Stimulated activated CD8-positive, alpha-beta memory T cell treated with anti-CD3 and anti-CD28 coated beads, Interleukin-15, amount 100 ng/mL, for 24 hours (primary cell): ENCODE results near the gene FAM13B.
A peak's percentile ranks its signal among the peaks of the same experiment; 100 is the strongest.
"Not testable (repeated sequence)": the region's sequence is repeated elsewhere in the genome, so short reads cannot be mapped to it uniquely, and the experiment has no call there.

ENCODE experiments used
- DNase-seq: peaks from one replicate; pipeline ENCODE4 v3.0.0-alpha.2; 2020; ENCODE audit warnings: low read depth

FAM13B gene

DNA sequence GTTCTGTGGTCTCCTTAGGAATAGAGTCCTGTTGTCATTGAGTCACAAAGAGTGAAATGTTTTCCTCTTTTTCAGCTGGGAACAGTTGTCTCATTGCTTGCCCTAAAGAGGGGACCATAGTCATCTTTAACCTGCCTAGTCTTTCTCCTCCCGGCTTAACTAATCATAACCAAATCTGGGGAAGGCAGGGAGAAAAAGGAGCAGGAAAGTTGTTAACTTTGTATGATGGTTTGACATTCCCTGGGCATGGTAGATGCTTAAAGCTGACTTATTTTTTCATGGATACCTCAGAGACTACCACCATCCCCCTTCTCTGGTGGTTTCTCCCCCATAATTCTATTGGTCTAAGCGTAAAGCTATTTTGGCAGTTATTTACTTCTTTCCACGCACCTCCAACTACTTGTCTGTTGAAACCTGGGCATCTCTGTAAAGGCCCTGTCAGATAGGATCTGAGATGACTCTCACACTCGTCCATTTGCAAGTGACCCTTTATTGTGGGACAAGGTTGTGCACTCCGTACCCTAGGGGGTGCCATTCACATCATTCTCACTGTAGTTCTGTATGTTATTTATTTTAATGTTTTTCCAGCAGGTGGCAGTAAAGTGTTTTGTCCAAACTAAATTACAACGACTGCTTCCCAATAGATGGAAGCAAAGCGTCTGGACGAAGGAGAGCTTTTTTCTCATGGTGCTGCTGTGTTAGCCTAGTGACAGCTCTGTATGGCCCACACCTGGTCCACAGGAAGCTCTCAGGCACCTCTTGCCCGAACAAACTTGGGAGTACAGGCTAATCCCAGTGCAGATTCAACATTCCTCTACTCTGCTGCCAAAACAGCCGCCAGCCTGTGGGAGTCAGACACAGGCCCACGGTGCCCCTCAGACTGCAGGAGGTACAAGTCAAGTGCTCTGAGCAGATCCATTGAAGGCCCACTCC lies 3.0 kb upstream of the FAM13B start:
- DNase-seq: peak; percentile 7

DNA sequence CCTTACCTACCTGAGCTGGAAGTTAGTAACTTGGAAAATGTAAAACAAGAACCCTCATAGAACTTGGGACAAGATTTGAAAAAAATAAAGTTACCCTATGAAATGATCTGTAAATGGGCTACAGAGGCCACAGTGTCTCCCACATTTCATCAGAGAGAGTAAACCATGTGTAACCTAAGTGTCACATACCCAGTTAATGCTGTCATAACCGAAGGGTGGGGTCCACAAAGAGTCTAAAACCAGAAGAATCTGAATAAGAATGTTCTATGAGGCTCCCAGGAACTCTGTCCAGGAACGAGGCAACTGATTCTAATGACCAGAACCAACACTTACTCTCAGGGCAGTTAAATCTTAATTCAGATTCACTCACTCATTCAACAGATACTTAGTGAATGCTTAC lies 1.0 kb upstream of the FAM13B start:
- DNase-seq: no peak

DNA sequence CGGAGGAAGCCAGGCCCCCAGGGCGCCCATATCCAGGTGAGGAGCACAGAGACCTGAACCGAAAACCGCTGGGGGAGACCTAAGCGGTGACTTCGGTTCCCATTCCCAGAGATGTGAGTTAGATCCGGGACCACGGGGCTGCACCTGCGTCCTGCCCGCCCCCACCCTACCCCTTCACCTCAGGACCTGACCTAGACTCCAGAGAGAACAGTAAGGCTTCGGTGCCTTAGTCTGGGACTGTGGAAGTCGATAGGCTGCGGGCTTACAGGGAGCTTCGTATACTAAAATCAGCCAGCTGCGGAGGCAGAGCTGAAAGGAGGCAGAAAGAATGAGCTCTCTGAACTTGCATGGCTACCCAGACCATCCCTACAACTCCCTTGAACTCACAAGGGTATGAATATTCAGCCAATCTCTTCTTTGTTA lies 518 bp upstream of the FAM13B start:
- no peak for DNase-seq

DNA sequence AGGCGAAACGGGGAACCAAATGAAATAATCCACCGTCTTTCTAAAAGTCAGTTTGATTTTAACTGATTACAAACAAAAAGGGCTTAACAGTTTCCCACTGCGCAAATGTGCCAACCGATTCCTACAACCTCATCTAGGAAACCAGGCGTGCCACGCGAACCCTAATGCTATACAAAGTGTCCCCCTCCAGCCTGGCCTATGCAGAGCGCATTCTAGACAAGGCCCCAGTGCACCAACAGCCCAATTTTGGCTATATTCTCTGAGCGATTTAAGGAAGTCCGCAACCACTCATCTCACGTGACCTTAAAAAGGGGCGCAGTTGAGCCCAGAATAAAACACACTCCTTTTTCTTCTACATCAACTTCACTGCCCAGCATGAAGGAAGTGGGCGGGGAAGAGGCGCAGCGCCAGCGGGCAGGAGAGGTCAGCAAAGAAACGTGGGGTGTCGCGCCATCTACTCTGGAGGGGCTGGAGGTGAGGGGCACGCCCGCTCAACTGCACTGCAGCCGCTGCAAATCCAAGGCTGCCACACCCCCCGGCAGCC lies 779 bp downstream of the FAM13B start:
- no peak for DNase-seq

DNA sequence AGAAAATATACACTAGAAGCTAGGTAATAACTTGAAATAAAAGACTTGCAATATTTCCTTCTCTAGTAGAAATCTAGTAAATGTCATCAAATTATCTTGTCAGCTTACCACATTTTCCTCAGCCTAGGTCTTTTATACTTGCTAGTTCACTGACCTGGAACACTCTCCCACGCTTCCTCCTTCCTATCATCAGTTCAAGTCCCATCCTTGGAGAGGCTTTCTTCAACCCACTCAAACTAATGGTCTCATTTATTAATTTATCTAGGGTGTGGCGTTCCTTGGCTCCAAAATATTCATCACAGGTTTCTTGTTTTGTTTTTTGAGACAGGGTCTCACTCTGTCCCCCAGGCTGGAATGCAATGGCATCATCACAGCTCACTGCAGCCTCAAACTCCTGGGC lies 2.9 kb downstream of the FAM13B start:
- no peak for DNase-seq

DNA sequence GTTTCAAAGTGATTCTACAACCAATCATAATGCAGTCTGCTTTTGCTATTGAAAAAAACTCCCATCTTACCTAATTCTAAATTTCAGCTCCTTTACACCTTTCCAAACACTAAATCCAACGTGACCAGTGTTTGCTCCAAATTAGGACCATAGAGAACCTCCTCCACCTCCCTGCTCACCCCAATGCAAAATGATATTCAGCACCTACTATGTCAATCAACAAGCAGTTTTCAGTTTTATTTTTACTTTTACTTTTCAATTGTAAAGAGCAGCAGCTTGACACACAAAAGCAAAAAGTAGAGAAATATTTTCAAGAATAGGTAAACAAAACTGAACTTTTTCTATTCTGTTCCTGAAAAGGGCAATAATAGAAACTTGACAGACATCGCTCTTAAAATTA lies 3.4 kb downstream of the FAM13B start:
- no peak for DNase-seq

DNA sequence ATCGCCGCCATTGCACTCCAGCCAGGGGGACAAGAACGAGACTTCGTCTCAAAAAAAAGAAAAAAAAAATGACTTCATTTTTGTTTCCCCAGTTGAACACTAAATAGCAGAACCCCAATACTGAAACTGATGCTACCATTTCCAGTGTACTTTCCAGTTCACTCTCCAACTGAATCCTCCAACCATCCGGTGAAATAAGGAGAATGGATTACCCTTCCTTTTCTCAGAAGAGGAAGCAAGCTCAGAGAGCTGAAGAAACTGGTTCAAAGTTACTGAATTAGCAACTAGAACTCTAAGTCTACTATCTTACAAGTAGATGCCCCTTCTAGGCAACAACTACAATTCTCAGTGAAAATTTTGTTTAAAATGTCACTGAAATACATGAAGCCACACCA lies 3.9 kb downstream of the FAM13B start:
- DNase-seq: no peak

DNA sequence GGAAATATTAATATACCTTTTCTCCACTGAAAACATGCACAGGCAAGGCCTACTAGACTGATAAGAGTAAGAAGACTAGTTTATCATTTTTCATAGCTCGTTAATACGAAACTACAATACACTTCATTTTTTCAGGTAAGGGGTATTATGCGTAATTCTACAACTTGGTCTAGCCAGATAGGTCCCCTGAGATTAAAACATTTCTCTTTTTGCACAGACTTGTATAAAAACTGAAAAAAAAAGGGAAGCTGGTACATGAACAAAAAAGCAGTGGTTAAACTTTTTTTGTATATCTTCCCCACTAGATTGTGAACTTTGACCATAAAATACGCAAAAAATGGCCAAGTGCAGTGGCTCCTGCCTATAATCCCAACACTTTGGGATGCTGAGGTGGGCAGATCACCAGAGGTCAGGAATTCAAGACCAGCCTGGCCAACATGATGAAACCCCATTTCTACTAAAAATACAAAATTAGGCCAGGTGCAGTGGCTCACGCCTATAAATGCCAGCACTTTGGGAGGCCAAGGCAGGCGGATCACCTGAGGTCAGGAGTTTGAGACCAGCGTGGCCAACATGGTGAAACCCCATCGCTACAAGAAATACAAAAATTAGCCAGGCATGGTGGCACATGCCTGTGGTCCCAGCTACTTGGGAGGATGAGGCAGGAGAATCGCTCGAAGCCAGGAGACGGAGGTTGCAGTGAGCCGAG lies 4.5 kb downstream of the FAM13B start:
- DNase-seq: not testable (repeated sequence)

DNA sequence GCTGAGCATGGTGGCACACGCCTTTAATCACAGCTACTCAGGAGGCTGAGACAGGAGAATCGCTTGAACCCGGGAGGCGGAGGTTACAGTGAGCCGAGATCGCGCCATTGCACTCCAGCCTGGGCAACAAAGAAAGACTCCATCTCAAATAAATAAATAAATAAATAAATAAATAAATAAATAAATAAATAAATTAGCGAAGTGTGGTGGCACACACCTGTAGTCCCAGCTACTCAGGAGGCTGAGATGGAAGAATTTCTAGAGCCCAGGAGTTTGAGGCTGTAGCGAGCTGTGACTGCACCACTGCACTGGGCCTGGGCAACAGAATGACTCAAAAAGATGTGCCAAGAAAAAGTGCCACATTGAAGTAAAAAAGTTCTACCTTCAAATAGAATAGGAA lies 6.1 kb downstream of the FAM13B start:
- DNase-seq: not testable (repeated sequence)

DNA sequence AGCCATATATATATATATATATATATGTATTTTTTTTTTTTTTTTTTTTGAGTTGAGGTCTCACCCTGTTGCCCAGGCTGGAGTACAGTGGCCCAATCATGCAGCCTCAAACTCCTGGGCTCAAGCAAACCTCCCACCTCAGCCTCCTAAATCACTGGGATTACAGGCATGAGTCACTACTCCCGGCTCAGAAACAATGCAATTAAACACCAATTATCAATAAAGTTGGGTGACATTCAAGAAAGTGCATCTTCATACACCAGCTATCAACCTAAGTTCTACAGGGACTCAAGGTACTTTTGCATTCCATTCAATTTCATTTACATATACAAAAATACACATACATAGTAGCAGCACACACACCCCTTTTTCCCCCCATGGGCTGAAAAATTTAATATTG lies 7.6 kb downstream of the FAM13B start:
- DNase-seq: no peak

DNA sequence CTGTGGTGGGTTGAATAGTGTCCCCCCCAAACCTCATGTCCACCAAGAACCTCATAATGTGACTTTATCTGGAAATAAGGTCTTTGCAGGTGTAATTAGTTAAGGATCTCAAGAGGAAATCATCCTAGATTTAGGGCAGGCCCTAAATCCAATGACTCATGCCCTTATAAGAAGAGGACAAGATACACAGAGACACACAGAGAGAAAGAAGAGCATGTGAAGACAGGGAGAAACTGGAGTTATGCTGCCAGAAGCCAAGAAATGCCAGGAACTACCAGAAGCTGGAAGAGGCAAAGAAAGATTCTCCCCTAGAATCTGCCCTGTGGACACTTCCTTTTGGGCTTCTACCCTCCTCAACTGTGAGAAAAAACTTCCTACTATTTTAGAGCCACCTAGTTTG lies 8.8 kb downstream of the FAM13B start:
- no peak for DNase-seq

DNA sequence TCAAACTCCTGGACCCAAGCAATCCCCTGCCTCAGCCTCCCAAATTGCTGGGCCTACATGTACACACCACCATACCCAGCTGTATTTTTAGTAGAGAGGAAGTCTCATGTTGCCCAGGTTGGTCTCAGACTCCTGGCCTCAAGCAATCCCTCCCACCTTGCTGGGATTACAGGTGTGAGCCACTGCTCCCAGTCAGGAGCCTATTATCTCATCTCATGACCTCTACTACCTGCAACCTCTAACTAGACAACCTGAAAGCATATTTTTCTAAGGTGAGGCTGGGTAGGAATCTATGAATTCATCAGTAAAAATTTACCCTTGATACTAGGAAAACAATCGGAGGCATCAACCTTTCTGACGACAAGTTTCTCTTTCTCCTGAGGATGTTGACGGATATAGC lies 10.0 kb downstream of the FAM13B start:
- no peak for DNase-seq

DNA sequence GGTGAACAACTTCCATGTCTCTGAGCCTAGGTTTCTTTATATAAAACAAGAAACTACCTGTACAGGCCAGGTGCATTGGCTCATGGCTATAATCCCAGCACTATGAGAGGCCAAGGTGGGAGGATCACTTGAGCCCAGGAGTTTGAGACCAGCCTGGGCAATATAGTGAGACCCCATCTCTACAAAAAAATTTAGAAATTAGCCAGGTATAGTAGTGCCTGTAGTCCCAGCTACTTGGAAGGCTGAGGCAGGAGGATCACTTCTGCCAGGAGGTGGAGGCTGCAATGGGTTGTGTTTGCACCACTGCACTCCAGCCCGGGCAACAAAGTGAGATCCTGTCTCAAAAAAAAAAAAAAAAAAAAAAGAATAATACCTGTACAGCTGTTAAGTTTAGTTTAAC lies 11.1 kb downstream of the FAM13B start:
- DNase-seq: no peak

DNA sequence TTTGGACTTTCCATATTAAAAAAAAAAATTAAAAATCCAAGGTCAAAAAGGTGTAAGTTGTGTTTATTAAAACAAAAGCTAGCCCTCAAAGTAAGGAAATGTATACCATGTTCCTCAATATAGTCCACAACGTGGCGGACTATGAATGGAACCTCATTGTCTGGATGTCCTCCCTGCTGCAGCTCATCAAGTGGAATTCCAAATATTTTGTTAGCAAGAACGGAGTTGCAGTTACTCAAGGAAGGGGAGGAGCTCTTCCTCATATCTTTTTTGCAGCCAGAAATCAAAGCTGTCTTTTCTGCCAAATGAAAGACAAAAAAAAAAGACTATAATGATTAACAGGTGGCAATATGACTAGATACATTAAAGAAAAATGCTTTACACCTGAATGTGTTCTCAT lies 14.0 kb downstream of the FAM13B start:
- DNase-seq: no peak

DNA sequence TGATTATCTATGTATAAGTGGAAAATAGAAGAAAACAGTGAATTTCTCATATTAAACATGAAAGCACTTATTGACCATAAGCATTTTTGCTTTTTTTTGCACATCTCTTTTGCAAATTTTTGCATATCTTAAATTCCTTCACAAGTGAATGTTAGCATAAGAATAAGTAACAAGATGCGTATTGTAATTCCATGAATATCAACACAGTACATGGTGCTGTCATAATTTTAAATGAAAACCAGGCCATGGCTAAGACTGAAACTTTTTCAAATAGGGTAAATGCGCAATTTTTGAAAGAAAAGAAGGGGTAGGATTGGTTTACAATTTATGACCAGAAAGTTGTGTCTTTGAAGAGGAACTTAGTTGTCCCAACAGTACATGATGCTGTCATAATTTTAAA lies 17.0 kb downstream of the FAM13B start:
- no peak for DNase-seq

DNA sequence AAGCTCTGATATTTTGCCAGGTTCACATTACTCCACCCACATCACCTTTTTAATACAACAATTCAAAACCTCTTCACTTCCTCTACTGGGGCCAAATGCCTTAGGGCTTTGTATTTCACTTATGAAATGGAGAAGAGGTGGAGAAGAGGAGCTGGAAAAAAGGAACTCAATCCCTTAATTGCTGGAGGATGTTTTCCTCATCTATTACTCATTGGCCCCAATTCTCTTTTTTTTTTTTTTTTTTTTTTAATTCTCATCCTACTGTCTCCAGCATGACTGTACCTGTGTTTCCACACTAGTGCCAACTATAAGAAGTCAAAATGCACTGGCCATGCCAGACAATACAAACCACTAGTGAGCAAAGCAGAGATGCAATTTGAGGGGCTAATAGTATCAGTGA lies 20.9 kb downstream of the FAM13B start:
- DNase-seq: no peak

DNA sequence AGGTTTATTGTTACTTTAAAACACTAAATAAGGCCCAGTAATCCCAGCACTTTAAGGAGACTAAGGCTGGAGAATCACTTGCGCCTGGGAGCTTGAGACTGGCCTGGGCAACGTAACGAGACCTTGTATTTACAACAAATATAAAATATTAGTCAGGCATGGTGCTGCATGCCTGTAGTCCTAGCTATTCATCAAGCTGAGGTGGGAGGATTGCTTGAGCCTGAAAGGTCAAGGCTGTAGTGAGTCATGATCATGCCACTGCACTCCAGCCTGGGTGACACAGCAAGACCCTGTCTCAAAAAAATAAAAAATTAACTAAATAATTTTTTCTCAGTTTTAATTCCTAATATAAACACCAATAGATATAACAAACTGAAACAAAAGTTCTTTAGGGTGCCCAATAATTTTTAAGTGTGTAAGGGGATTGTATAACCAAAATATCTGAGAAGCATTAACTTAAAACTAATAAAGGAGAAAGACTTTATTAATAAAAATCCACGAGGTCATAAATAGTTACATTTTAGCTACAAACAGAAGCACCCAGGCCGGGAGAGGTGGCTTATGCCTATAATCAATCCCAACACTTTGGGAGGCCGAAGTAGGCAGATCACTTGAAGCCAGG lies 32.7 kb downstream of the FAM13B start:
- no peak for DNase-seq

DNA sequence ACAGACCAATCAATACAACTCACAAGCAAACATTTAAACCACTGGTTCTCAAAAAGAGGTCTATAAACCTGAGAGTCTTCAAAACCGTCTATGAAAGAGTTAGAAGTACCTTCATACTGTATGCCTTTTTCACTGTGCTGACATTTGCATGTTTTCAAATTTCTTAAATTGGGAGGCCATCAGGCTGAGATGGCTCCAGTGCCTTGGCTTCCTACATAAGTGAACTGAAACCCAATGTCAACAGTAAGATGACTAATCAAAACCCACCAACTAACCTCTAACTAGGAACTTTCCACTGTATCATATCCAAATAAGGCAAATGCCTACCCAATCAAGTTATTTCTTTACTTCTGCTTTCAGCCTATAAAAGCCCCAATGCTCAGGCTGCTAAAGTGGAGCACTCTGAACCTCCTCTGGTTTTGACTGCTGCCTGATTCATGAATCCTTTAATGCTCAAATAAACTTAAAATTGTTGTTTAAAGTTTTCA lies 35.1 kb downstream of the FAM13B start:
- DNase-seq: no peak

DNA sequence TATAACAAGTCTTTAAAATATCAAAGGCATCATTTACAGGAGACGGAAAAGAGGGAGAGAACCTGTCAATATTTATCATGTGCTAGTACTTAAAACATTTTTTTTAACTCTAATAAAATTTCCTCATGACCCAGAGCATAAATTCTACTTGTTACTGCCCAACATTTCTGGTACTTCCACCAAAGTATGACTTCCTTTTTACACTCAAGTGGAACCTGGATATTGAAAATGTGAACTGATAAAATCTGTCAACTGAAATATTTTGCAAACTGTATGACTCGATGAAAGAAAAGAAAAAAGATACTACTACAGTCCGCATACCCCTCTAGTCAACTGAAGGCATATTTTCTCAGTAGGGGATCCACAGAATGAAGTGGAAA lies 37.1 kb downstream of the FAM13B start:
- DNase-seq: no peak

DNA sequence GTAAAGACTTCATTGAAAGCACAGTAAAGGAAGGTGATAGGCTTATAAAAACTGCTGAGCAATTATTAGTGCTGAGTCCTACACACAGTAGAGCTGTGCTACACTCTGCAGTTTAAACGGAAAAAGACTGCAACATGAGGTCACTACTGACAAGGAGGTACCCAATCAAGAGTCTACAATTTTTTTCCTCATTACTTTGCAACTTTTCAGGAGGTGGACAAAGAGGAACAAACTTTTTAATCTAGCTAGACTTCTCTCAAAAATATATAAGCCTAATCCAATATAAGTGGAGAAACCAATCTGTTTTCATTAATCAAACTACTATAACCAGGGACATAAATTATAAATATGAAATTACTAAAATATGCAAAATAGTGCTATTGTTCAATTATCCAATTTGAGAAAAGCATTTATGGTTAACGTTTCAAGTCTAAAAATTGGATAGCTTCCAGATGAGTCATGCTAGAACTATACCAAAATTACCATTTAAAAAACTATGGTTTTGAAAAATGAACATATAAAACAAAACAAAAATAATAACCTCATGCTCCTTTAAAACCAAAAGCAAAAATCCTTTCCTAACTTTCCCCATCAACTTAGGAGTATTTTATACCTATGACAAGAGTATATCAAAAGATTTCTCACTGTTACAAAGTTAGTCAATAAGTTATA lies 37.7 kb downstream of the FAM13B start:
- DNase-seq: no peak

DNA sequence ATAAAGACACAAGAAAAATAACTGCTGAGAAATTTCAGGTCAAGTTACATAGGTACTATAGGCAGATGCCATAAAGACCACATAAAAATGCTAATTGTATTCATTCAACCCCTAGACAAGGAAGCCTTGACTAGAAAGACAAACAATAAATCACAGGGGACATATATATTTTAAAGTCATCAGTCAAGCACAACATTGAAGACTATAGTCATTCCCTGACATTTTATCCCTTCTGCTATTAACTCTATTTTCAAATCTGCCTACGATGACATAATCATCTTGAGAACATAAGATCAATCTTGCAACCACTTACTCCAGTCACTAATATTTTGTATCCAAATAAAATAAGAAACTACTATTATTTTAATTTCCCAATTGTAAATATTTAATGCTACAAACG lies 38.3 kb downstream of the FAM13B start:
- DNase-seq: no peak

DNA sequence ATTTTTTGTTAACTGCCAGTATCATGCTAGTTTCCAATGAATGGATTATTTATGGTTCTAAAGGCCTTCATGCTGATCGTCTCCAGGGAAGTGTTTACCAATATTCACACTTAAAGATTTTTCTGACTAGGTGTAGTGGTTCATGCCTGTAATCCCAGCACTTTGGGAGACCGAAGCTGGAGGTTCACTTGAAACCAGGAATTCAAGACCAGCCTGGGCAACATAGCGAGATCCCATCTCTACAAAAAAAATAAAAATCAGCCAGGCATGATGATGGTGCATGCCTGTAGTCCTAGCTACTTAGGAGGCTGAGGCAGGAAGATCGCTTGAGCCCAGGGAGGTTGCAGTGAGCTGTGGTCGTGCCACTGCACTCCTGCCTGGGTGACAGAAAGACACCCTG lies 43.5 kb downstream of the FAM13B start:
- no peak for DNase-seq
